Progenitor cell of endocrine pancreas (in vitro differentiated cells): ENCODE results near the gene DSCAML1. TPM values are rescaled to one million over a fixed set of nuclear protein-coding genes. Genes with fewer than 3 reads are reported as not detected.
A peak's percentile ranks its signal among the peaks of the same experiment; 100 is the strongest.

Experiments used
- DNase-seq: peaks from one replicate; pipeline ENCODE4 v3.0.0; 2021; ENCODE audit warnings: low spot score; ENCODE audit not compliant: unreplicated experiment
- H3K27ac Mint-ChIP-seq: 2 replicates; pipeline ENCODE4 v1.8.0; 2021; ENCODE audit warnings: mild to moderate bottlenecking, moderate library complexity, mixed read lengths
- H3K27me3 Mint-ChIP-seq: 2 replicates; pipeline ENCODE4 v1.8.0; 2021; ENCODE audit warnings: mixed read lengths
- H3K36me3 Mint-ChIP-seq: 2 replicates; pipeline ENCODE4 v1.8.0; 2022; ENCODE audit warnings: mixed read lengths; ENCODE audit not compliant: insufficient read depth
- H3K4me1 Mint-ChIP-seq: 2 replicates; pipeline ENCODE4 v1.8.0; 2021; ENCODE audit warnings: low read depth, mixed read lengths
- H3K4me3 Mint-ChIP-seq: 2 replicates; pipeline ENCODE4 v1.8.0; 2021; ENCODE audit warnings: low read depth, mild to moderate bottlenecking, moderate library complexity, mixed read lengths
- H3K9me3 Mint-ChIP-seq: 2 replicates; pipeline ENCODE4 v1.8.0; 2021; ENCODE audit warnings: low read depth, mixed read lengths
- total RNA-seq: library from RNA; stranded (reverse); gene quantifications from 2 replicates; pipeline ENCODE4 v1.2.1, GENCODE V29; 2021
- TF ChIP-seq, protein P1 (sequence below): fragments of 200-600 bp; sonication (generic); IDR thresholded peaks from one replicate; pipeline ENCODE4 v1.5.0; 2021; ENCODE audit warnings: antibody characterized with exemption, mild to moderate bottlenecking; ENCODE audit not compliant: unreplicated experiment

Gene DSCAML1
- total RNA-seq, 1 donor from 2014 or later = 2.7 TPM

DNA sequence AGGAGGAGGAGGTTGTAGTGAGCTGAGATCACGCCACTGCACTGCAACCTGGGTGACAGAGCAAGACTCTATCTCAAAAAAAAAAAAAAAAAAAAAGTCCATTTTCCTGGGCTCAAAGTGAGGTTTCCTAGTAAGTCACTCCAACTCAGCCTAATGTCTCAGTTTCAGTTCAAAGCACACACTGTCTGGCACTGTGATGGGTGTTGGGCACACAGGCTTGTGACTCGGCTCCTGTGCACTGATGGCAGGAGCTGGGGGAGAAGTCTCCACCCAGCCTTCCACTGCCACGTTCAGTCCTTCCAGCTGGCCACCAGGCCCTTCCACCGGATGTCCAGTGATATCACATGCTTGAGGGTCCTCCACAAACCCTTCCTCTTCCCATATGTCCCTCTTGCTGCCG is 283.4 kb downstream of the DSCAML1 start:
- no peak for DNase-seq
- Mint-ChIP-seq H3K27ac (no peak overlapping the region), H3K4me3 (no peak overlapping the region), H3K9me3 (no peaks in the 10 kb centered on the region), H3K36me3 (no peaks in the 10 kb centered on the region), H3K27me3 (peaks cover 10% of the 10 kb centered on the region), H3K4me1 (peaks cover 16% of the 10 kb centered on the region)
- TF ChIP-seq, protein P1, sequence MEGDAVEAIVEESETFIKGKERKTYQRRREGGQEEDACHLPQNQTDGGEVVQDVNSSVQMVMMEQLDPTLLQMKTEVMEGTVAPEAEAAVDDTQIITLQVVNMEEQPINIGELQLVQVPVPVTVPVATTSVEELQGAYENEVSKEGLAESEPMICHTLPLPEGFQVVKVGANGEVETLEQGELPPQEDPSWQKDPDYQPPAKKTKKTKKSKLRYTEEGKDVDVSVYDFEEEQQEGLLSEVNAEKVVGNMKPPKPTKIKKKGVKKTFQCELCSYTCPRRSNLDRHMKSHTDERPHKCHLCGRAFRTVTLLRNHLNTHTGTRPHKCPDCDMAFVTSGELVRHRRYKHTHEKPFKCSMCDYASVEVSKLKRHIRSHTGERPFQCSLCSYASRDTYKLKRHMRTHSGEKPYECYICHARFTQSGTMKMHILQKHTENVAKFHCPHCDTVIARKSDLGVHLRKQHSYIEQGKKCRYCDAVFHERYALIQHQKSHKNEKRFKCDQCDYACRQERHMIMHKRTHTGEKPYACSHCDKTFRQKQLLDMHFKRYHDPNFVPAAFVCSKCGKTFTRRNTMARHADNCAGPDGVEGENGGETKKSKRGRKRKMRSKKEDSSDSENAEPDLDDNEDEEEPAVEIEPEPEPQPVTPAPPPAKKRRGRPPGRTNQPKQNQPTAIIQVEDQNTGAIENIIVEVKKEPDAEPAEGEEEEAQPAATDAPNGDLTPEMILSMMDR = no peak

GRCh38 chr11:117511931-117512539 is 285.0 kb downstream of the DSCAML1 start:
- Mint-ChIP-seq H3K36me3 (no peaks in the 10 kb centered on the region), H3K9me3 (no peaks in the 10 kb centered on the region), H3K4me1 (peaks cover 16% of the 10 kb centered on the region), H3K4me3 (no peak overlapping the region), H3K27ac (no peak overlapping the region), H3K27me3 (peaks cover 13% of the 10 kb centered on the region)
- TF ChIP-seq, protein P1 = no peak
- DNase-seq = no peak

DNA sequence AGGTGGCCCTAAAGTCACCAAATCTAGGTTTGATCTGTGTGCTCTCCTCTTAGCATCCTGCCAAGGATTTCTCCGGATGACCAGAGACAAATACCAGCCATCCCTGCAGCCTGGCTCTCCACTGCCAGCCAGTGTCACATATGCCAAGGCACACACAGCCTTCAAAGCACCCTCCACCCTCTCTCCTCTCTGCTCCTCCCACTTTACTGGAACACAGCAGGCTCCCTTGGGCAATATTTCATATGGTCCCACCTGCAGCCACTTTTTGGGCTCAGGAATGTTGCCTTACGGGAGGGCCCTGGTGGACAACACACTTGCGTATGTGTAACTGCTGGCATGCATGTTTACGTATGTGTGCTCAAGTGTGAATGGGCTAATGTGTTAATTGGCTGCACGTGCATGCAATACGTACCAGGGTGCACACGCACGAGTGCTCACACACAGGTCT is 285.5 kb downstream of the DSCAML1 start:
- Mint-ChIP-seq H3K4me1 (peaks cover 16% of the 10 kb centered on the region), H3K36me3 (no peaks in the 10 kb centered on the region), H3K27me3 (peaks cover 10% of the 10 kb centered on the region), H3K9me3 (no peaks in the 10 kb centered on the region), H3K4me3 (no peak overlapping the region), H3K27ac (no peak overlapping the region)
- TF ChIP-seq, protein P1 = no peak
- no peak for DNase-seq

- H3K9me3 Mint-ChIP-seq = no peaks in the 10 kb centered on the region
- peak overlapping the region; percentile 33 for H3K27ac Mint-ChIP-seq
Observed at GRCh38 chr11:117510646-117511045, 286.4 kb downstream of the DSCAML1 start.

DNA sequence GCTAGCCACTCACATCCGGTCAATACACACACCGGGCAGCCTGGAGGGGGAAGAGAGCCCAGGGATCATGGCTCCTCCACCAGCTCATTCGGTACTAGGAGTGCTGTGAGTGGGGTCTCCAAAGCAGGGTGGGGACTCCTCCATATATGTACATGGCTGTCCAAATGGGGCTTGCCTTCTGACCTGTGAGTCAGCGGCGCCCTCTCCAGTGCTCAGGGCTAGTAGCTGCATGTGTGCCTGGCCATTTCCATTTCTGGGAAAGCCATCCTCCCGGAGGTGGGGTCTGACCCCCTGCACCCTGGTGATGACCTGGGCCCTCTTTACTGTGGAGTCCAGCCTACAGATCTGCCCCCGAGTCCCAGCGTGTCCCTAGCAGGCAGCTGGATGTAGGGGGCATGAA is 287.5 kb downstream of the DSCAML1 start:
- no peak overlapping the region for H3K27ac Mint-ChIP-seq

More at GRCh38 chr11:117510646-117511045, 286.4 kb downstream of the DSCAML1 start:
- DNase-seq = no peak
- TF ChIP-seq, protein P1 = no peak
- Mint-ChIP-seq H3K4me1 (peaks cover 16% of the 10 kb centered on the region), H3K4me3 (no peak overlapping the region), H3K27me3 (peaks cover 16% of the 10 kb centered on the region), H3K36me3 (no peaks in the 10 kb centered on the region)

More for the DNA sequence above, 287.5 kb downstream of the DSCAML1 start:
- H3K4me1 Mint-ChIP-seq = peaks cover 16% of the 10 kb centered on the region
- peaks cover 13% of the 10 kb centered on the region for H3K27me3 Mint-ChIP-seq
- no peaks in the 10 kb centered on the region for H3K36me3 Mint-ChIP-seq
- no peak overlapping the region for H3K4me3 Mint-ChIP-seq
- TF ChIP-seq, protein P1 = no peak
- no peak for DNase-seq
- H3K9me3 Mint-ChIP-seq = no peaks in the 10 kb centered on the region
